Cardiac atrium fibroblast (primary cell): ENCODE data around the gene CNTN6. TPM values are rescaled to one million over a fixed set of nuclear protein-coding genes. Genes with fewer than 3 reads are reported as not detected.

Experiments used
- total RNA-seq: library from RNA; depleted of rRNA; stranded (reverse); fragments of >200 nt; gene quantifications from 2 replicates; pipeline ENCODE4 v1.2.3, GENCODE V29; 2015

CNTN6 gene
- total RNA-seq, result not detected in 2 replicates

GRCh38 chr3:1092771-1093170 lies at the start of gene CNTN6:
TSS of gene CNTN6 (plus strand) at chr3:1093024. CDS start at chr3:1148009, 54,985 bp downstream.

